ENCODE data around the gene DNTT. TPM values are rescaled to one million over a fixed set of nuclear protein-coding genes. Genes with fewer than 3 reads are reported as not detected.

Gene DNTT
- total and polyA plus RNA-seq, 9 of the 15 experiments (the other 6 are each of a cell fraction or from before 2014, with no cell fraction given): not detected

DNA sequence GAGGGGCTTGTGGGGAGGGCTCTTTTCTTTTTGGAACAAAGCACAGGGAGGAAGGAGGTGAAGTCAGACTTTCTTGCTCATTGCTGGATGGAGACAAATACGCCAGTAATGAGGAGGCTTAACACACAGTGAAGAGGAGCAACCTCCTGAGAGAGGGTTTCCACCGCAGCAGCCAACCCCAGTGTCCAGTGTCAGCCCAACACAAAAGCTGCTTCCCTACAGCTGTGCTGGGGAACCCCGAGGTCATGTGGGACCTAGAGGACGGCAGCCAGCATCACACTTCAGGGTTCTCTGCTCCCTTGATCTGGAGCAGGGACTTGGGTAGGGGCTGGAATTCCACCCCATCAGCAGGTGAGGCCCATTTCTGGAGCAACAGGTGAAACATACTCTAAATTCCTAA lies 40.6 kb upstream of the DNTT start:
- in situ Hi-C loops (cut with MboI) (no loop called here), intact Hi-C loops (cut with micrococcal nuclease) (no loop called here)
- ATAC-seq: no peak
- no TSS peak for BruUV-seq (replicated peaks)
- Histone ChIP-seq H3K27ac (ENCODE audit: extremely low read depth, low read depth, low read length) (no peak overlapping the region), H2AFZ (ENCODE audit: low read depth, low read length) (no peak overlapping the region), H3K9ac (ENCODE audit: insufficient read depth in 1 of 2, low read depth in 2 of 2, low read length in 2 of 2) (no peak overlapping the region), H3K4me2 (ENCODE audit: insufficient read depth, low read length) (no peak overlapping the region), H3K9me3 (replicated peaks; ENCODE audit: control insufficient read depth, insufficient read depth, low read depth, low read length) (no peaks in the 10 kb centered on the region), H4K20me1 (replicated peaks; ENCODE audit: control insufficient read depth, insufficient read depth, low read length) (no peaks in the 10 kb centered on the region), H3K9me1 (ENCODE audit: control insufficient read depth, insufficient read depth, low read length) (no peaks in the 10 kb centered on the region), H3K4me1 (replicated peaks in 1 of 2; ENCODE audit: control insufficient read depth in 2 of 2, insufficient read depth in 2 of 2, low read length in 2 of 2) (no peaks in the 10 kb centered on the region), H3K27me3 (ENCODE audit: control insufficient read depth in 2 of 2, insufficient read depth in 2 of 2, low read length in 2 of 2) (peaks cover 0 to 17% of the 10 kb centered on the region in 2 experiments; a peak in 2 of 5 replicates), H3K36me3 (ENCODE audit: control insufficient read depth, insufficient read depth, low read length) (no peaks in the 10 kb centered on the region), H3K79me2 (ENCODE audit: control insufficient read depth, insufficient read depth, low read length) (no peaks in the 10 kb centered on the region), H3K4me3 (no peak overlapping the region)
- 0% methylated on average over 3 of the region's 4 CpGs for WGBS (ENCODE audit: insufficient coverage, low coverage, missing lambda C conversion rate)
- DNase-seq (ENCODE audit: extremely low read depth in 1 of 4, low spot score in 3 of 4): no peak
- ChIA-PET POLR2A (interaction anchor here (0.6 kb wide), 1 partner anchor 9 kb away, joined by 3 read pairs; no protein-coding TSS in a partner anchor), CTCF (ENCODE audit: low intra/inter-chr PET ratio) (no interaction called here)
- no peak for FAIRE-seq
- TF ChIP-seq CAMTA2 (CRISPR knock-in tag; conservative IDR thresholded peaks at IDR 0.05) (no peak), GABPB1 (CRISPR knock-in tag; IDR thresholded peaks at IDR 0.05) (no peak), ETV1 (tag; conservative IDR thresholded peaks at IDR 0.05; ENCODE audit: low read depth) (no peak), ZNF699 (CRISPR knock-in tag; IDR thresholded peaks at IDR 0.05; ENCODE audit: insufficient replicate concordance) (no peak), POLR3G (IDR thresholded peaks at IDR 0.05; ENCODE audit: extremely low read depth, insufficient read length, insufficient replicate concordance) (no peak), PRMT5 (CRISPR knock-in tag; IDR thresholded peaks at IDR 0.05) (no peak), MYNN (IDR thresholded peaks at IDR 0.05) (no peak), MYNN (CRISPR knock-in tag; IDR thresholded peaks at IDR 0.05) (no peak)
- TF ChIP-seq, protein P1, sequence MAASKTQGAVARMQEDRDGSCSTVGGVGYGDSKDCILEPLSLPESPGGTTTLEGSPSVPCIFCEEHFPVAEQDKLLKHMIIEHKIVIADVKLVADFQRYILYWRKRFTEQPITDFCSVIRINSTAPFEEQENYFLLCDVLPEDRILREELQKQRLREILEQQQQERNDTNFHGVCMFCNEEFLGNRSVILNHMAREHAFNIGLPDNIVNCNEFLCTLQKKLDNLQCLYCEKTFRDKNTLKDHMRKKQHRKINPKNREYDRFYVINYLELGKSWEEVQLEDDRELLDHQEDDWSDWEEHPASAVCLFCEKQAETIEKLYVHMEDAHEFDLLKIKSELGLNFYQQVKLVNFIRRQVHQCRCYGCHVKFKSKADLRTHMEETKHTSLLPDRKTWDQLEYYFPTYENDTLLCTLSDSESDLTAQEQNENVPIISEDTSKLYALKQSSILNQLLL (CRISPR knock-in tag; IDR thresholded peaks at IDR 0.05; ENCODE audit: borderline replicate concordance): no peak
- TF ChIP-seq, protein P2, sequence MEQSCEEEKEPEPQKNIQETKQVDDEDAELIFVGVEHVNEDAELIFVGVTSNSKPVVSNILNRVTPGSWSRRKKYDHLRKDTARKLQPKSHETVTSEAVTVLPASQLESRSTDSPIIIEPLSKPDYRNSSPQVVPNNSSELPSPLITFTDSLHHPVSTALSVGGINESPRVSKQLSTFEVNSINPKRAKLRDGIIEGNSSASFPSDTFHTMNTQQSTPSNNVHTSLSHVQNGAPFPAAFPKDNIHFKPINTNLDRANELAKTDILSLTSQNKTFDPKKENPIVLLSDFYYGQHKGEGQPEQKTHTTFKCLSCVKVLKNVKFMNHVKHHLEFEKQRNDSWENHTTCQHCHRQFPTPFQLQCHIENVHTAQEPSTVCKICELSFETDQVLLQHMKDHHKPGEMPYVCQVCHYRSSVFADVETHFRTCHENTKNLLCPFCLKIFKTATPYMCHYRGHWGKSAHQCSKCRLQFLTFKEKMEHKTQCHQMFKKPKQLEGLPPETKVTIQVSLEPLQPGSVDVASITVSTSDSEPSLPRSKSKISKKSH (CRISPR knock-in tag; IDR thresholded peaks at IDR 0.05): no peak
- TF ChIP-seq, protein P3, sequence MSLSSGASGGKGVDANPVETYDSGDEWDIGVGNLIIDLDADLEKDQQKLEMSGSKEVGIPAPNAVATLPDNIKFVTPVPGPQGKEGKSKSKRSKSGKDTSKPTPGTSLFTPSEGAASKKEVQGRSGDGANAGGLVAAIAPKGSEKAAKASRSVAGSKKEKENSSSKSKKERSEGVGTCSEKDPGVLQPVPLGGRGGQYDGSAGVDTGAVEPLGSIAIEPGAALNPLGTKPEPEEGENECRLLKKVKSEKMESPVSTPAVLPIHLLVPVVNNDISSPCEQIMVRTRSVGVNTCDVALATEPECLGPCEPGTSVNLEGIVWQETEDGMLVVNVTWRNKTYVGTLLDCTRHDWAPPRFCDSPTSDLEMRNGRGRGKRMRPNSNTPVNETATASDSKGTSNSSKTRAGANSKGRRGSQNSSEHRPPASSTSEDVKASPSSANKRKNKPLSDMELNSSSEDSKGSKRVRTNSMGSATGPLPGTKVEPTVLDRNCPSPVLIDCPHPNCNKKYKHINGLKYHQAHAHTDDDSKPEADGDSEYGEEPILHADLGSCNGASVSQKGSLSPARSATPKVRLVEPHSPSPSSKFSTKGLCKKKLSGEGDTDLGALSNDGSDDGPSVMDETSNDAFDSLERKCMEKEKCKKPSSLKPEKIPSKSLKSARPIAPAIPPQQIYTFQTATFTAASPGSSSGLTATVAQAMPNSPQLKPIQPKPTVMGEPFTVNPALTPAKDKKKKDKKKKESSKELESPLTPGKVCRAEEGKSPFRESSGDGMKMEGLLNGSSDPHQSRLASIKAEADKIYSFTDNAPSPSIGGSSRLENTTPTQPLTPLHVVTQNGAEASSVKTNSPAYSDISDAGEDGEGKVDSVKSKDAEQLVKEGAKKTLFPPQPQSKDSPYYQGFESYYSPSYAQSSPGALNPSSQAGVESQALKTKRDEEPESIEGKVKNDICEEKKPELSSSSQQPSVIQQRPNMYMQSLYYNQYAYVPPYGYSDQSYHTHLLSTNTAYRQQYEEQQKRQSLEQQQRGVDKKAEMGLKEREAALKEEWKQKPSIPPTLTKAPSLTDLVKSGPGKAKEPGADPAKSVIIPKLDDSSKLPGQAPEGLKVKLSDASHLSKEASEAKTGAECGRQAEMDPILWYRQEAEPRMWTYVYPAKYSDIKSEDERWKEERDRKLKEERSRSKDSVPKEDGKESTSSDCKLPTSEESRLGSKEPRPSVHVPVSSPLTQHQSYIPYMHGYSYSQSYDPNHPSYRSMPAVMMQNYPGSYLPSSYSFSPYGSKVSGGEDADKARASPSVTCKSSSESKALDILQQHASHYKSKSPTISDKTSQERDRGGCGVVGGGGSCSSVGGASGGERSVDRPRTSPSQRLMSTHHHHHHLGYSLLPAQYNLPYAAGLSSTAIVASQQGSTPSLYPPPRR (CRISPR knock-in tag; IDR thresholded peaks at IDR 0.05; ENCODE audit: borderline replicate concordance): no peak
- TF ChIP-seq, protein P4, sequence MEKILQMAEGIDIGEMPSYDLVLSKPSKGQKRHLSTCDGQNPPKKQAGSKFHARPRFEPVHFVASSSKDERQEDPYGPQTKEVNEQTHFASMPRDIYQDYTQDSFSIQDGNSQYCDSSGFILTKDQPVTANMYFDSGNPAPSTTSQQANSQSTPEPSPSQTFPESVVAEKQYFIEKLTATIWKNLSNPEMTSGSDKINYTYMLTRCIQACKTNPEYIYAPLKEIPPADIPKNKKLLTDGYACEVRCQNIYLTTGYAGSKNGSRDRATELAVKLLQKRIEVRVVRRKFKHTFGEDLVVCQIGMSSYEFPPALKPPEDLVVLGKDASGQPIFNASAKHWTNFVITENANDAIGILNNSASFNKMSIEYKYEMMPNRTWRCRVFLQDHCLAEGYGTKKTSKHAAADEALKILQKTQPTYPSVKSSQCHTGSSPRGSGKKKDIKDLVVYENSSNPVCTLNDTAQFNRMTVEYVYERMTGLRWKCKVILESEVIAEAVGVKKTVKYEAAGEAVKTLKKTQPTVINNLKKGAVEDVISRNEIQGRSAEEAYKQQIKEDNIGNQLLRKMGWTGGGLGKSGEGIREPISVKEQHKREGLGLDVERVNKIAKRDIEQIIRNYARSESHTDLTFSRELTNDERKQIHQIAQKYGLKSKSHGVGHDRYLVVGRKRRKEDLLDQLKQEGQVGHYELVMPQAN (IDR thresholded peaks at IDR 0.05; ENCODE audit: borderline replicate concordance): no peak

Measured in K562 (cell line).